AG10803 (cell line): ENCODE measurements around the gene CADM2.

ENCODE experiments used
- DNase-seq: peaks from one replicate; pipeline ENCODE4 v3.0.0; 2010; ENCODE audit warnings: low read depth
- H3K4me3 ChIP-seq: 2 replicates; pipeline ENCODE4 v1.5.1; 2011; ENCODE audit warnings: mild to moderate bottlenecking, low read length, control low read depth
- CTCF ChIP-seq: conservative IDR thresholded peaks from 2 replicates; pipeline ENCODE4 v1.5.1; 2011; ENCODE audit warnings: mild to moderate bottlenecking, low read length, control low read depth, inconsistent platforms

CADM2 gene

GRCh38 chr3:85605066-85605465, 646.3 kb downstream of the CADM2 start:
- TF ChIP-seq CTCF = no peak
- no peak for DNase-seq
- H3K4me3 ChIP-seq = no peak overlapping the region

- no peak overlapping the region for H3K4me3 ChIP-seq
- DNase-seq = no peak
- TF ChIP-seq CTCF = no peak
These were observed 667.9 kb downstream of the CADM2 start for GRCh38 chr3:85626662-85627061.

- no peak overlapping the region for H3K4me3 ChIP-seq
- TF ChIP-seq CTCF = no peak
- DNase-seq = no peak
These were observed 669.1 kb downstream of the CADM2 start for GRCh38 chr3:85627932-85628331.

GRCh38 chr3:85631070-85631469, 672.3 kb downstream of the CADM2 start:
- no peak for DNase-seq
- no peak for TF ChIP-seq CTCF
- H3K4me3 ChIP-seq = no peak overlapping the region

- no peak for DNase-seq
- TF ChIP-seq CTCF = no peak
- no peak overlapping the region for H3K4me3 ChIP-seq
These were observed 674.1 kb downstream of the CADM2 start for GRCh38 chr3:85632921-85633320.

- no peak for TF ChIP-seq CTCF
- no peak for DNase-seq
- H3K4me3 ChIP-seq = no peak overlapping the region
These were observed 693.6 kb downstream of the CADM2 start for GRCh38 chr3:85652360-85652759.

GRCh38 chr3:85660451-85660850, 701.7 kb downstream of the CADM2 start:
- no peak for TF ChIP-seq CTCF
- no peak for DNase-seq
- H3K4me3 ChIP-seq = no peak overlapping the region
